Fibroblast of lung (primary cell): ENCODE data around the gene PKD1. TPM values are rescaled to one million over a fixed set of nuclear protein-coding genes. Genes with fewer than 3 reads are reported as not detected.

Experiments used
- DNase-seq, 2 donors: peaks; one replicate each; pipeline versions ENCODE4 v3.0.0 to v3.0.0-alpha.2; 2010; ENCODE audit warnings: low read depth in 2 of 2
- H2AFZ ChIP-seq: 2 replicates; pipeline ENCODE4 v1.5.1; 2012; ENCODE audit warnings: low read length, control low read depth, inconsistent platforms
- H3K27ac ChIP-seq: 2 replicates; pipeline ENCODE4 v1.5.1; 2011; ENCODE audit warnings: low read length, control low read depth; ENCODE audit not compliant: insufficient read depth
- H3K27me3 ChIP-seq: 2 replicates; pipeline ENCODE4 v1.5.1; 2011; ENCODE audit warnings: mild to moderate bottlenecking, low read length; ENCODE audit not compliant: control insufficient read depth, insufficient read depth
- H3K36me3 ChIP-seq: 2 replicates; pipeline ENCODE4 v1.5.1; 2011; ENCODE audit warnings: low read length; ENCODE audit not compliant: control insufficient read depth, insufficient read depth
- H3K4me1 ChIP-seq: 2 replicates; pipeline ENCODE4 v1.5.1; 2011; ENCODE audit warnings: low read length; ENCODE audit not compliant: control insufficient read depth, insufficient read depth; ENCODE audit errors: extremely low read depth
- H3K4me2 ChIP-seq: 2 replicates; pipeline ENCODE4 v1.5.1; 2011; ENCODE audit warnings: low read length, control low read depth; ENCODE audit not compliant: insufficient read depth; ENCODE audit errors: extremely low read depth
- H3K4me3 ChIP-seq, 4 experiments: fragments of 200-600 bp in 1 of 4; sonication (generic) in 1 of 4; replicated peaks in 1 of 4; 2 replicates each; pipeline ENCODE4 v1.5.1; 2011 to 2016; ENCODE audit warnings: low read length in 4 of 4, low read depth in 3 of 4, mild to moderate bottlenecking in 3 of 4, control low read depth in 2 of 4, inconsistent platforms in 1 of 4, mixed read lengths in 1 of 4; ENCODE audit not compliant: insufficient read depth in 1 of 4; ENCODE audit errors: control extremely low read depth in 1 of 4
- H3K79me2 ChIP-seq: 2 replicates; pipeline ENCODE4 v1.5.1; 2012; ENCODE audit warnings: mild to moderate bottlenecking, low read length, inconsistent platforms; ENCODE audit not compliant: control insufficient read depth, insufficient read depth
- H3K9ac ChIP-seq: 2 replicates; pipeline ENCODE4 v1.5.1; 2011; ENCODE audit warnings: mild to moderate bottlenecking, low read length, control low read depth; ENCODE audit not compliant: insufficient read depth
- H3K9me3 ChIP-seq: 2 replicates; pipeline ENCODE4 v1.5.1; 2012; ENCODE audit warnings: low read depth, low read length; ENCODE audit not compliant: control insufficient read depth, insufficient read depth
- H4K20me1 ChIP-seq: 2 replicates; pipeline ENCODE4 v1.5.1; 2011; ENCODE audit warnings: low read length; ENCODE audit not compliant: control insufficient read depth, insufficient read depth; ENCODE audit errors: extremely low read depth
- EZH2 ChIP-seq: IDR thresholded peaks from 2 replicates; pipeline ENCODE4 v1.5.1; 2012; ENCODE audit warnings: low read length, control low read depth, mild to moderate bottlenecking; ENCODE audit errors: missing control alignments
- polyA plus RNA-seq, 2 donors: library from polyadenylated mRNA; depleted of rRNA in 1 of 2; stranded (reverse) in 1 of 2; unstranded in 1 of 2; fragments of >200 nt; gene quantifications; 2 replicates each; pipeline ENCODE4 v1.2.1, GENCODE V29; 2011 to 2012; ENCODE audit warnings: missing spikeins in 1 of 2
- total RNA-seq: library from RNA; depleted of rRNA; stranded (reverse); fragments of >200 nt; gene quantifications from 2 replicates; pipeline ENCODE4 v1.2.1, GENCODE V29; 2014
- TF ChIP-seq, protein P1 (sequence below), 2 donors: IDR thresholded peaks in 1 of 2; conservative IDR thresholded peaks in 1 of 2; 1 replicate in 1 of 2; 2 replicates in 1 of 2; pipeline ENCODE4 v1.5.1; 2011 to 2012; ENCODE audit warnings: low read length in 2 of 2, control low read depth in 1 of 2, inconsistent platforms in 1 of 2, low read depth in 1 of 2, mild to moderate bottlenecking in 1 of 2

The PKD1 gene
- total and polyA plus RNA-seq, 2 donors (not counting 1 experiment from before 2014, with no cell fraction given), result 16.3 to 199 TPM

DNA sequence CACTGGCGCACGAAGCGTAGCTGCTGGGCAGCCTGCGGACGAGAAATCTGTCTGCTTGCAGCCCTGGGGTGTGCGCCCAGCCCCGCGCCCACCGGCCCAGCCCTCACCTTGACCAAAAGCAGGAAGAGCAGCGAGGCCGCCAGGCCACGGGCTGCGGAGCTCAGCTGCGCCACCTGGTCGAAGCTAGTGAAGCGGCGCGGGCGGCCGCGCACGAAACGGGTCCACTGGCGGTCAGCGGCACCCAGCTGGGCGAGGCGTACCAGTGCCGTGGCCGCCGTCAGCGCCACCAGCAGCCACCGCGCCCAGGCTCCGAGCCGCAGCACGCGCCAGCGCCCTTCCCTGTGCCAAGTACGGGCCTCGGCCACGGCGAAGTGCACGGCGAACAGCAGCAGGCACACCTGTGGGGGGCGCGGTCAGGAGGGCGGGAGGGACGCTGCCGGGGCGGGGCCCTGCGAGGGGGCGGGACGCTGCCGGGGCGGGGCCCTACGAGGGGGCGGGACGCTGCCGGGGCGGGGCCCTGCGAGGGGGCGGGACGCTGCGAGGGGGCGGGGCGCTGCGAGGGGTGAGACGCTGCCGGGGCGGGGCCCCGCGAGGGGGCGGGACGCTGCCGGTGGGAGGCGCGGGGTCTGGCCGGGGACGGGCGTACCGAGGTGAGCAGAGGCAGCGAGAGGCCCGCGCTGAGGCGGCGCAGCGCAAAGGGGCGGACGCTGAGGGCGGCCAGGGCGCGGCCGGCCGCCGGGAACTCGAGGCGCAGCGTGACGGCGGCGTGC, 44.7 kb downstream of the PKD1 start:
- DNase-seq, result peak; percentile 47 to 54
- TF ChIP-seq EZH2, result no peak
- TF ChIP-seq, protein P1, sequence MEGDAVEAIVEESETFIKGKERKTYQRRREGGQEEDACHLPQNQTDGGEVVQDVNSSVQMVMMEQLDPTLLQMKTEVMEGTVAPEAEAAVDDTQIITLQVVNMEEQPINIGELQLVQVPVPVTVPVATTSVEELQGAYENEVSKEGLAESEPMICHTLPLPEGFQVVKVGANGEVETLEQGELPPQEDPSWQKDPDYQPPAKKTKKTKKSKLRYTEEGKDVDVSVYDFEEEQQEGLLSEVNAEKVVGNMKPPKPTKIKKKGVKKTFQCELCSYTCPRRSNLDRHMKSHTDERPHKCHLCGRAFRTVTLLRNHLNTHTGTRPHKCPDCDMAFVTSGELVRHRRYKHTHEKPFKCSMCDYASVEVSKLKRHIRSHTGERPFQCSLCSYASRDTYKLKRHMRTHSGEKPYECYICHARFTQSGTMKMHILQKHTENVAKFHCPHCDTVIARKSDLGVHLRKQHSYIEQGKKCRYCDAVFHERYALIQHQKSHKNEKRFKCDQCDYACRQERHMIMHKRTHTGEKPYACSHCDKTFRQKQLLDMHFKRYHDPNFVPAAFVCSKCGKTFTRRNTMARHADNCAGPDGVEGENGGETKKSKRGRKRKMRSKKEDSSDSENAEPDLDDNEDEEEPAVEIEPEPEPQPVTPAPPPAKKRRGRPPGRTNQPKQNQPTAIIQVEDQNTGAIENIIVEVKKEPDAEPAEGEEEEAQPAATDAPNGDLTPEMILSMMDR (conservative IDR thresholded peaks at IDR 0.05 in 1 of 2, IDR thresholded peaks at IDR 0.05 in 1 of 2; ENCODE audit: low read depth in 1 of 2, low read length in 2 of 2), result no peak
- Histone ChIP-seq H3K4me3 (no peak overlapping the region), H2AFZ (no peak overlapping the region), H3K36me3 (peaks cover 74% of the 10 kb centered on the region), H3K4me1 (peaks cover 2% of the 10 kb centered on the region), H3K9me3 (no peaks in the 10 kb centered on the region), H3K9ac (no peak overlapping the region), H3K79me2 (no peaks in the 10 kb centered on the region), H4K20me1 (no peaks in the 10 kb centered on the region), H3K27me3 (no peaks in the 10 kb centered on the region), H3K4me2 (no peak overlapping the region), H3K27ac (no peak overlapping the region)

DNA sequence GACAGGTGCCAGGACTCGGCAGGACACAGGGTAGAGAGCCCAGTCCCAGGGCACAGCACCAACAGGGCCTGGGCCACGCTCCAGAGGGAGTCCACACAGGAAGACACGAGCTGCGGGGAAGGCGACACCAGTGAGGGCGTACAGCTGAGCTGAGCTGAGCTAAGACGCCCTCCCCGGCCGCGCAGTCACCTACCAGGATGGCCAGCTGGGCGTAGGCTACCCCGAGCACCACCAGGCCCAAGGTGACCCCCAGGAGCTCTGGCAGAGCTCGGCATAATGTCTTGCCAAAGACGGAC, 45.3 kb downstream of the PKD1 start:
- Histone ChIP-seq H2AFZ (no peak overlapping the region), H3K36me3 (peaks cover 76% of the 10 kb centered on the region), H3K4me2 (no peak overlapping the region), H3K4me1 (peaks cover under 1% of the 10 kb centered on the region), H3K27me3 (no peaks in the 10 kb centered on the region), H3K27ac (no peak overlapping the region), H3K79me2 (no peaks in the 10 kb centered on the region), H3K9me3 (no peaks in the 10 kb centered on the region), H3K9ac (no peak overlapping the region), H3K4me3 (no peak overlapping the region), H4K20me1 (no peaks in the 10 kb centered on the region)
- DNase-seq, result no peak
- TF ChIP-seq EZH2, result no peak
- TF ChIP-seq, protein P1 (conservative IDR thresholded peaks at IDR 0.05 in 1 of 2, IDR thresholded peaks at IDR 0.05 in 1 of 2; ENCODE audit: low read depth in 1 of 2, low read length in 2 of 2), result no peak

DNA sequence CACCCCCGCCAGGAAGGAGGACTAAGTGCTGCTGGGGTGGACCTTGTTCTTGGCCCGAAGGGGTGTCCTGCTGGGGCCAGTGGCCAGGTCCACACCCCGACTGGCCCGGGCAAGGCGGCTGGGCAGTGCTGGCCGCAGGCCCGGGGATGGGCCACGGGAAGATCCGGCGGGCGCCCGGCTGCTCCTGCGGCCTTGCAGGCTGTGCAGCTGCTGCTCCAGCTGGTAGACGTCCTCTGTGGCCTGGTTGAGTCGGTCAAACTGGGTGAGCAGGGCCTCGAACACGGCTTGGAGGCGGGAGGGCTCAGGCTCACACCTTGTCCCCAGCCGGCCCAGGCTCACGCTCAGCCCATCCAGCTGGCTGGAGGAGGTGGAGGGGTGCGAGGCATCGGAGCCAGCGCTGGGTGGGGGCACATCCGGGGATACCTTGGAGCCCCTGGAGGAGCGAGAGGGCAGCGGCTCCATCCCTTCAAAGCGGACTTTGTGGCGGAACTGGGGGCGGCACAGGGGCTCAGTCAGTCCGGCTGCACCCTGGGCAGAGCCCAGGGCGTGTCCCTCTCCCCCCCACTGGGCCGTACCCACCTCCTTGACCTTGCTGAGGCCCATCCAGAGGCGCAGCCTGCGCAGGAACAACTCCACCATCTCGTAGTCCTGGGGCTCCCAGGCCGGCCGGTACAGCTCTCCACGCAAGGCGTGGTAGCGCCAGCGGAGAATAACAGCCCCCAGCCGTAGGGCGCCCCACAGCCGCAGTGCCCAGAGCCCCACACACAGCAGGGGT, 45.8 kb downstream of the PKD1 start:
- H3K27ac ChIP-seq, result no peak overlapping the region
- H3K27me3 ChIP-seq, result no peaks in the 10 kb centered on the region
- no peak for DNase-seq
- H3K79me2 ChIP-seq, result no peaks in the 10 kb centered on the region
- no peak overlapping the region for H3K9ac ChIP-seq
- no peak overlapping the region for H3K4me2 ChIP-seq
- no peaks in the 10 kb centered on the region for H3K4me1 ChIP-seq
- TF ChIP-seq, protein P1 (conservative IDR thresholded peaks at IDR 0.05 in 1 of 2, IDR thresholded peaks at IDR 0.05 in 1 of 2; ENCODE audit: low read depth in 1 of 2, low read length in 2 of 2), result no peak
- no peak for TF ChIP-seq EZH2
- H2AFZ ChIP-seq, result no peak overlapping the region
- peaks cover 82% of the 10 kb centered on the region for H3K36me3 ChIP-seq
- no peaks in the 10 kb centered on the region for H3K9me3 ChIP-seq
- H4K20me1 ChIP-seq, result no peaks in the 10 kb centered on the region
- no peak overlapping the region for H3K4me3 ChIP-seq
